Stimulated activated naive CD8-positive, alpha-beta T cell treated with anti-CD3 and anti-CD28 coated beads, Interleukin-15, Interleukin-2, amounts not matched to agents 100 ng/mL and 50 ng/mL, for 24 hours (primary cell): ENCODE results near the gene NUDT9.
"Not testable (repeated sequence)": the region's sequence is repeated elsewhere in the genome, so short reads cannot be mapped to it uniquely, and the experiment has no call there.

ENCODE experiments used
- H3K27ac Mint-ChIP-seq: one replicate; pipeline ENCODE4 v1.8.0; 2021; ENCODE audit warnings: mild to moderate bottlenecking, mixed read lengths
- H3K27me3 Mint-ChIP-seq: one replicate; pipeline ENCODE4 v1.8.0; 2021; ENCODE audit warnings: mixed read lengths
- H3K36me3 Mint-ChIP-seq: one replicate; pipeline ENCODE4 v1.8.0; 2021; ENCODE audit warnings: low read depth, mixed read lengths
- H3K4me1 Mint-ChIP-seq: one replicate; pipeline ENCODE4 v1.8.0; 2021; ENCODE audit warnings: low read depth, mixed read lengths
- H3K4me3 Mint-ChIP-seq: one replicate; pipeline ENCODE4 v1.8.0; 2021; ENCODE audit warnings: mild to moderate bottlenecking, mixed read lengths
- H3K9me3 Mint-ChIP-seq: one replicate; pipeline ENCODE4 v1.8.0; 2021; ENCODE audit warnings: mixed read lengths

The NUDT9 gene

GRCh38 chr4:87465739-87466366, 43.5 kb downstream of the NUDT9 start:
- Mint-ChIP-seq H3K4me1 (no peaks in the 10 kb centered on the region), H3K27ac (no peak overlapping the region), H3K36me3 (no peaks in the 10 kb centered on the region), H3K27me3 (no peaks in the 10 kb centered on the region), H3K9me3 (no peaks in the 10 kb centered on the region), H3K4me3 (no peak overlapping the region)

- Mint-ChIP-seq H3K36me3 (no peaks in the 10 kb centered on the region), H3K27me3 (no peaks in the 10 kb centered on the region), H3K27ac (no peak overlapping the region), H3K9me3 (no peaks in the 10 kb centered on the region), H3K4me3 (no peak overlapping the region), H3K4me1 (no peaks in the 10 kb centered on the region)
These were observed 47.0 kb downstream of the NUDT9 start for GRCh38 chr4:87469390-87469789.

GRCh38 chr4:87476934-87477333, 54.6 kb downstream of the NUDT9 start:
- no peaks in the 10 kb centered on the region for H3K4me1 Mint-ChIP-seq
- no peak overlapping the region for H3K27ac Mint-ChIP-seq
- H3K9me3 Mint-ChIP-seq = no peaks in the 10 kb centered on the region
- H3K27me3 Mint-ChIP-seq = no peaks in the 10 kb centered on the region
- H3K4me3 Mint-ChIP-seq = no peak overlapping the region
- no peaks in the 10 kb centered on the region for H3K36me3 Mint-ChIP-seq

- Mint-ChIP-seq H3K4me3 (no peak overlapping the region), H3K4me1 (no peaks in the 10 kb centered on the region), H3K27ac (no peak overlapping the region)
These were observed 56.4 kb downstream of the NUDT9 start for GRCh38 chr4:87478732-87479250.

GRCh38 chr4:87481377-87481776, 59.0 kb downstream of the NUDT9 start:
- H3K27me3 Mint-ChIP-seq = no peaks in the 10 kb centered on the region
- no peaks in the 10 kb centered on the region for H3K9me3 Mint-ChIP-seq
- no peak overlapping the region for H3K27ac Mint-ChIP-seq
- H3K4me1 Mint-ChIP-seq = no peaks in the 10 kb centered on the region
- no peak overlapping the region for H3K4me3 Mint-ChIP-seq
- H3K36me3 Mint-ChIP-seq = peaks cover 3% of the 10 kb centered on the region

More at GRCh38 chr4:87478732-87479250, 56.4 kb downstream of the NUDT9 start:
- H3K36me3 Mint-ChIP-seq = peaks cover 3% of the 10 kb centered on the region
- no peaks in the 10 kb centered on the region for H3K27me3 Mint-ChIP-seq
- no peaks in the 10 kb centered on the region for H3K9me3 Mint-ChIP-seq

- H3K9me3 Mint-ChIP-seq, H3K27me3 Mint-ChIP-seq, H3K27ac Mint-ChIP-seq, H3K4me3 Mint-ChIP-seq, H3K36me3 Mint-ChIP-seq, H3K4me1 Mint-ChIP-seq: not testable (repeated sequence)
These were observed 60.9 kb downstream of the NUDT9 start for GRCh38 chr4:87483247-87483646.

GRCh38 chr4:87488666-87489065, 66.3 kb downstream of the NUDT9 start:
- not testable (repeated sequence) for H3K4me3 Mint-ChIP-seq, H3K9me3 Mint-ChIP-seq, H3K36me3 Mint-ChIP-seq

GRCh38 chr4:87489678-87490077, 67.3 kb downstream of the NUDT9 start:
- no peak overlapping the region for H3K4me3 Mint-ChIP-seq

More at GRCh38 chr4:87488666-87489065, 66.3 kb downstream of the NUDT9 start:
- H3K27ac Mint-ChIP-seq, H3K27me3 Mint-ChIP-seq, H3K4me1 Mint-ChIP-seq: not testable (repeated sequence)

GRCh38 chr4:87490664-87491369, 68.4 kb downstream of the NUDT9 start:
- no peak overlapping the region for H3K4me3 Mint-ChIP-seq
- H3K9me3 Mint-ChIP-seq = no peaks in the 10 kb centered on the region
- no peak overlapping the region for H3K27ac Mint-ChIP-seq

More at GRCh38 chr4:87489678-87490077, 67.3 kb downstream of the NUDT9 start:
- no peaks in the 10 kb centered on the region for H3K4me1 Mint-ChIP-seq
- peaks cover 5% of the 10 kb centered on the region for H3K36me3 Mint-ChIP-seq
- no peak overlapping the region for H3K27ac Mint-ChIP-seq
- H3K27me3 Mint-ChIP-seq = no peaks in the 10 kb centered on the region
- H3K9me3 Mint-ChIP-seq = no peaks in the 10 kb centered on the region

GRCh38 chr4:87491436-87491835, 69.1 kb downstream of the NUDT9 start:
- H3K9me3 Mint-ChIP-seq = no peaks in the 10 kb centered on the region
- peaks cover 5% of the 10 kb centered on the region for H3K36me3 Mint-ChIP-seq
- H3K4me1 Mint-ChIP-seq = no peaks in the 10 kb centered on the region
- H3K27me3 Mint-ChIP-seq = no peaks in the 10 kb centered on the region
- no peak overlapping the region for H3K4me3 Mint-ChIP-seq
- H3K27ac Mint-ChIP-seq = no peak overlapping the region

More at GRCh38 chr4:87490664-87491369, 68.4 kb downstream of the NUDT9 start:
- H3K36me3 Mint-ChIP-seq = peaks cover 5% of the 10 kb centered on the region
- no peaks in the 10 kb centered on the region for H3K4me1 Mint-ChIP-seq
- no peaks in the 10 kb centered on the region for H3K27me3 Mint-ChIP-seq

- H3K4me1 Mint-ChIP-seq, H3K9me3 Mint-ChIP-seq, H3K36me3 Mint-ChIP-seq, H3K27ac Mint-ChIP-seq, H3K27me3 Mint-ChIP-seq, H3K4me3 Mint-ChIP-seq: not testable (repeated sequence)
These were observed 69.5 kb downstream of the NUDT9 start for GRCh38 chr4:87491851-87492250.

GRCh38 chr4:87493115-87493514, 70.7 kb downstream of the NUDT9 start:
- Mint-ChIP-seq H3K9me3 (no peaks in the 10 kb centered on the region), H3K4me1 (no peaks in the 10 kb centered on the region), H3K27me3 (no peaks in the 10 kb centered on the region), H3K4me3 (no peak overlapping the region), H3K27ac (no peak overlapping the region), H3K36me3 (no peaks in the 10 kb centered on the region)

- no peaks in the 10 kb centered on the region for H3K36me3 Mint-ChIP-seq
- H3K4me3 Mint-ChIP-seq = no peak overlapping the region
- peaks cover 4% of the 10 kb centered on the region for H3K4me1 Mint-ChIP-seq
- no peaks in the 10 kb centered on the region for H3K9me3 Mint-ChIP-seq
- H3K27ac Mint-ChIP-seq = no peak overlapping the region
- no peaks in the 10 kb centered on the region for H3K27me3 Mint-ChIP-seq
These were observed 74.8 kb downstream of the NUDT9 start for GRCh38 chr4:87497159-87497558.

- H3K27ac Mint-ChIP-seq = no peak overlapping the region
- H3K4me3 Mint-ChIP-seq = no peak overlapping the region
- H3K9me3 Mint-ChIP-seq = no peaks in the 10 kb centered on the region
- no peaks in the 10 kb centered on the region for H3K36me3 Mint-ChIP-seq
- H3K27me3 Mint-ChIP-seq = no peaks in the 10 kb centered on the region
- H3K4me1 Mint-ChIP-seq = peaks cover 4% of the 10 kb centered on the region
These were observed 75.2 kb downstream of the NUDT9 start for GRCh38 chr4:87497578-87497977.

GRCh38 chr4:87498446-87498900, 76.1 kb downstream of the NUDT9 start:
- Mint-ChIP-seq H3K4me1 (peaks cover 4% of the 10 kb centered on the region), H3K27ac (no peak overlapping the region), H3K4me3 (no peak overlapping the region), H3K36me3 (no peaks in the 10 kb centered on the region), H3K27me3 (no peaks in the 10 kb centered on the region), H3K9me3 (no peaks in the 10 kb centered on the region)
